GM10847 (cell line): ENCODE results near the gene NSMF.

Experiments
- POLR2A ChIP-seq: IDR thresholded peaks from 2 replicates; pipeline ENCODE4 v1.6.1; 2011; ENCODE audit not compliant: insufficient read length; ENCODE audit errors: extremely low read depth

Gene NSMF

GRCh38 chr9:137435381-137435891 lies 23.7 kb downstream of the NSMF start:
- no peak for TF ChIP-seq POLR2A

- no peak for TF ChIP-seq POLR2A
Measured at GRCh38 chr9:137434498-137435380, 24.4 kb downstream of the NSMF start.

GRCh38 chr9:137433916-137434431 lies 25.2 kb downstream of the NSMF start:
- TF ChIP-seq POLR2A: no peak

- TF ChIP-seq POLR2A: no peak
Measured at GRCh38 chr9:137433349-137433915, 25.7 kb downstream of the NSMF start.

- no peak for TF ChIP-seq POLR2A
Measured at GRCh38 chr9:137432687-137433348, 26.3 kb downstream of the NSMF start.

GRCh38 chr9:137431416-137431931 lies 27.7 kb downstream of the NSMF start:
- no peak for TF ChIP-seq POLR2A

- no peak for TF ChIP-seq POLR2A
Measured at GRCh38 chr9:137430723-137431415, 28.3 kb downstream of the NSMF start.

GRCh38 chr9:137429974-137430722 lies 29.0 kb downstream of the NSMF start:
- TF ChIP-seq POLR2A: no peak

- TF ChIP-seq POLR2A: no peak
Measured at GRCh38 chr9:137429546-137429890, 29.6 kb downstream of the NSMF start.

- no peak for TF ChIP-seq POLR2A
Measured at GRCh38 chr9:137428841-137429545, 30.1 kb downstream of the NSMF start.

GRCh38 chr9:137428311-137428630 lies 30.9 kb downstream of the NSMF start:
- no peak for TF ChIP-seq POLR2A

- no peak for TF ChIP-seq POLR2A
Measured at GRCh38 chr9:137427454-137428310, 31.5 kb downstream of the NSMF start.
